Lower lobe of right lung (tissue), 2 donors: ENCODE results near the gene DSG3. TPM values are rescaled to one million over a fixed set of nuclear protein-coding genes. Genes with fewer than 3 reads are reported as not detected.

Experiments used
- ATAC-seq, 2 donors: fragments of 200-7000 bp; cut with Tn5 transposase; one replicate each; pipeline ENCODE4 v1.9.1; 2020 to 2022; ENCODE audit warnings: mild to moderate bottlenecking in 2 of 2, moderate library complexity in 2 of 2
- DNase-seq: peaks from one replicate; pipeline ENCODE4 v3.0.0-alpha.2; 2020
- H3K27ac ChIP-seq: fragments of 200-600 bp; one replicate; pipeline ENCODE4 v1.8.0; 2022
- H3K27me3 ChIP-seq: fragments of 200-600 bp; one replicate; pipeline ENCODE4 v1.8.0; 2022; ENCODE audit warnings: low read depth
- H3K36me3 ChIP-seq: fragments of 200-600 bp; one replicate; pipeline ENCODE4 v1.8.0; 2022; ENCODE audit warnings: mild to moderate bottlenecking
- H3K4me1 ChIP-seq: fragments of 200-600 bp; one replicate; pipeline ENCODE4 v1.8.0; 2022
- H3K4me3 ChIP-seq: fragments of 200-600 bp; one replicate; pipeline ENCODE4 v1.8.0; 2022; ENCODE audit warnings: mild to moderate bottlenecking
- H3K9me3 ChIP-seq: fragments of 200-600 bp; one replicate; pipeline ENCODE4 v1.8.0; 2022
- CTCF ChIP-seq: fragments of 200-600 bp; IDR thresholded peaks from one replicate; pipeline ENCODE4 v1.8.0; 2022; ENCODE audit warnings: antibody characterized with exemption, mild to moderate bottlenecking
- intact Hi-C: fragments of 100-400 bp; cut with DNase I; formaldehyde crosslinking; loops from one replicate; pipeline ENCODE4 v1.11.0; 2022
- total RNA-seq: library from RNA; stranded (reverse); fragmentation: NEBNext Ultra II Directional; extraction: Animal tissue kit (Norgen Biotek cat#: 25700); gene quantifications from one replicate; pipeline ENCODE4 v1.2.1, GENCODE V29; 2021
- donor health status: DM: no; HTN: yes; CAD: no; lungs with severe emphysema.

Gene DSG3
- total RNA-seq, 1 donor from 2014 or later: not detected

DNA sequence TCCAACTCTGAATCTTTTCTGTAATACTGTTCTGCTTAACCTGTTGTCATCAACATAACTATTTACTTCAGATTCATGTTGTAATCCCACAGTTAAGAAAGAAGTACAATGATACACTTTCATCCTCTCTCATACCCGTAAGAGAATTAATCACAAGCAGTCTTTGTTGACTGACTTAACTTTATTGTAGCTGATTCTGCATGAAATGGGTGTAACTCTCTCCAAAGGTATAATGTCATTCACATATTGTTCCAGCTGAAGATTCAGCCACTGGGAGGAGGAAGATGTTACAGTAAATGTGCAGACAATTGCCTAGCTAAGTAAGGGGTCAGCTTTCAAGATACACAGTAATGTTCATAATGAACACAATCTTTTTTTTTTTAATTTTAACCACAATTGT lies 36.9 kb downstream of the DSG3 start:
- H3K9me3 ChIP-seq: no peaks in the 10 kb centered on the region
- DNase-seq: no peak
- ATAC-seq: no peak
- intact Hi-C loops: no loop called here
- no peaks in the 10 kb centered on the region for H3K36me3 ChIP-seq
- TF ChIP-seq CTCF: no peak
- no peak overlapping the region for H3K4me3 ChIP-seq
- H3K27me3 ChIP-seq: peaks cover 5% of the 10 kb centered on the region
- no peaks in the 10 kb centered on the region for H3K4me1 ChIP-seq
- H3K27ac ChIP-seq: no peak overlapping the region

- Histone ChIP-seq H3K9me3 (no peaks in the 10 kb centered on the region), H3K27ac (no peak overlapping the region), H3K4me3 (no peak overlapping the region), H3K4me1 (no peaks in the 10 kb centered on the region), H3K27me3 (peaks cover 5% of the 10 kb centered on the region), H3K36me3 (no peaks in the 10 kb centered on the region)
- DNase-seq: no peak
- no peak for ATAC-seq
- intact Hi-C loops: no loop called here
- TF ChIP-seq CTCF: no peak
Measured at GRCh38 chr18:31486165-31486564, 38.6 kb downstream of the DSG3 start.

DNA sequence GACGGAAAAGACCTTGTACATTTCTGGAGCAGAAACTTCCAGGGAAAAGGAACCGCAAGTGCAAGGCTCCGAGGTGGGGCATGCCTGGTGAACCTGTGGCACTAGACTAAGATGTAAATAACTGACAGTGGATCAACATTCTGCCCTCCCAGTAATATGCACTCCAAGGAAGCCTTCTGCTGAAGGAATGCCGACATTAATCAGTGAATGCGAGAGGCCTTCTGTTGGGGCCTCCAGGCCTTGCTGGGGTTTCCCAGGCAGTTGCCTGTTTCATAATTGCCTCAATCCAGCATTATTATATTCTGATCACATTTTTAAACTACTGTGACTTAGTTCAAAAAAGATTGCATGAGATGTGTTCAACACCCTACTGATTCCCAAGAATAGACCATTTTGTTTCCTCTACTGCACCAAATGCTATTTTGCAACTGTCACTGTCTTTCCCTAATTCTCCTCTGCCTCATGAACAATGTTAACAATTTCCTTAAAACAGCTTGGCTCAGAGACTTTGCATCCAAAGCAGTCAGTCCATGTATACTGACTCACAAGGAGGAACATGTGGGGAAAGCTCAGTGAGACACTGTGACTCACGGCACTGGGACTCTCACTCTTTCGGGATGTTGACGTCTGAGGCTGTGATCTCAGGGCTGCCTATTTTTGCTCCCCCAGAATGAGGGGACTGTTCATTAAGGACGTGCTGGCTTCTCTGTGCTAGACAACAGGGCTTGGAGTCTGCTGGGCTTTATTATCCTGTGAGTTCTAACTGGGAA lies 39.9 kb downstream of the DSG3 start:
- Histone ChIP-seq H3K9me3 (no peaks in the 10 kb centered on the region), H3K4me3 (no peak overlapping the region), H3K27me3 (peaks cover 5% of the 10 kb centered on the region), H3K27ac (no peak overlapping the region), H3K36me3 (no peaks in the 10 kb centered on the region), H3K4me1 (no peaks in the 10 kb centered on the region)
- DNase-seq: no peak
- no peak for TF ChIP-seq CTCF
- intact Hi-C loops: no loop called here
- no peak for ATAC-seq

GRCh38 chr18:31489311-31489710 lies 41.8 kb downstream of the DSG3 start:
- no peak for TF ChIP-seq CTCF
- H3K27ac ChIP-seq: no peak overlapping the region
- DNase-seq (no peak), ATAC-seq (no peak)
- H3K36me3 ChIP-seq: no peaks in the 10 kb centered on the region
- intact Hi-C loops: no loop called here
- no peaks in the 10 kb centered on the region for H3K4me1 ChIP-seq
- H3K4me3 ChIP-seq: no peak overlapping the region
- H3K9me3 ChIP-seq: no peaks in the 10 kb centered on the region
- peaks cover 5% of the 10 kb centered on the region for H3K27me3 ChIP-seq

GRCh38 chr18:31490387-31490786 lies 42.8 kb downstream of the DSG3 start:
- no peak for ATAC-seq

More at GRCh38 chr18:31490387-31490786, 42.8 kb downstream of the DSG3 start:
- no peak for TF ChIP-seq CTCF
- DNase-seq: no peak
- Histone ChIP-seq H3K36me3 (no peaks in the 10 kb centered on the region), H3K9me3 (no peaks in the 10 kb centered on the region), H3K27ac (no peak overlapping the region), H3K4me1 (no peaks in the 10 kb centered on the region), H3K4me3 (no peak overlapping the region), H3K27me3 (peaks cover 5% of the 10 kb centered on the region)
- intact Hi-C loops: no loop called here
